Vagina (tissue), 2 donors: Measurements from ENCODE around the gene DDX10.

ENCODE experiments used
- CTCF ChIP-seq, 3 experiments: fragments of 450-650 bp in 2 of 3; fragments of 200-600 bp in 1 of 3; sonication (generic) in 1 of 3; IDR thresholded peaks; one replicate each; pipeline ENCODE4 v1.5.1; 2017 to 2019; ENCODE audit warnings: antibody characterized with exemption in 3 of 3, mild to moderate bottlenecking in 2 of 3, moderate library complexity in 2 of 3
- POLR2A ChIP-seq, 2 donors: fragments of 450-650 bp; IDR thresholded peaks; one replicate each; pipeline ENCODE4 v1.6.1; 2017; ENCODE audit warnings: antibody characterized with exemption in 2 of 2, mild to moderate bottlenecking in 2 of 2, moderate library complexity in 2 of 2
- POLR2AphosphoS5 ChIP-seq, 2 donors: sonication (generic); formaldehyde crosslinking; IDR thresholded peaks; one replicate each; pipeline ENCODE4 v1.9.0; 2017; ENCODE audit warnings: antibody characterized with exemption in 2 of 2, mild to moderate bottlenecking in 2 of 2, low read depth in 1 of 2; ENCODE audit not compliant: insufficient read depth in 1 of 2

DNA sequence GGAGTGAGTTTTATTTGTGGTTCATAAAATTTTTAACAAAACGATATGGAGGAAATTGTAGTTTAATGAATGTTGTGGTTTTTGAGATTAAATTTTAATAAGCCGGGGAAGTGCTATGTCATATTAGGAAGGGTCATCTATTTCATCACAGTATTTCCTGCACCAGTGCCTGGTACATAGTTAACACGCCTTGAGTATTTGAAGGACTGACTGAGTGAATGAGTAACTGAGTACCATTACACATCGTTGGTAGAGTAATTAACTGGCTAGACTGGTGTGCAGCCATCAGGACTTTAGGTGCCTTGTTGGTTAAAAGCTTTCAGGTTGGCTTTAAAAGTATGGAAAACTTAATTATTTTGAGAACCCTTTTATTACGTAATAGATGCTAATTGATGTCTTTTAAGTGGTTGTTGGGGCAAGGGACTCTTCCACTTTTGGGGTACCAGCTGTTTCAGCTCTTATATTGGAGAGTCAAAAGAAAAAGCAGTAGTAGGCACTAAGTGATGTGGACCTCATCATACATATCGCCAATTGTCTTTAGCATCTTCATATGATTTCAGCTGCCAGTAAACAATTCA lies 101.8 kb downstream of the DDX10 start:
- TF ChIP-seq POLR2A (IDR thresholded peaks at IDR 0.05), result no peak
- TF ChIP-seq CTCF (IDR thresholded peaks at IDR 0.05), result no peak
- TF ChIP-seq POLR2AphosphoS5 (IDR thresholded peaks at IDR 0.05; ENCODE audit: insufficient read depth in 1 of 2, low read depth in 1 of 2), result no peak
